ENCODE results near the gene BMP6.

BMP6 gene

GRCh38 chr6:7828124-7828523 lies 102.2 kb downstream of the BMP6 start:
- DNase-seq (ENCODE audit: low read depth) = no peak

DNA sequence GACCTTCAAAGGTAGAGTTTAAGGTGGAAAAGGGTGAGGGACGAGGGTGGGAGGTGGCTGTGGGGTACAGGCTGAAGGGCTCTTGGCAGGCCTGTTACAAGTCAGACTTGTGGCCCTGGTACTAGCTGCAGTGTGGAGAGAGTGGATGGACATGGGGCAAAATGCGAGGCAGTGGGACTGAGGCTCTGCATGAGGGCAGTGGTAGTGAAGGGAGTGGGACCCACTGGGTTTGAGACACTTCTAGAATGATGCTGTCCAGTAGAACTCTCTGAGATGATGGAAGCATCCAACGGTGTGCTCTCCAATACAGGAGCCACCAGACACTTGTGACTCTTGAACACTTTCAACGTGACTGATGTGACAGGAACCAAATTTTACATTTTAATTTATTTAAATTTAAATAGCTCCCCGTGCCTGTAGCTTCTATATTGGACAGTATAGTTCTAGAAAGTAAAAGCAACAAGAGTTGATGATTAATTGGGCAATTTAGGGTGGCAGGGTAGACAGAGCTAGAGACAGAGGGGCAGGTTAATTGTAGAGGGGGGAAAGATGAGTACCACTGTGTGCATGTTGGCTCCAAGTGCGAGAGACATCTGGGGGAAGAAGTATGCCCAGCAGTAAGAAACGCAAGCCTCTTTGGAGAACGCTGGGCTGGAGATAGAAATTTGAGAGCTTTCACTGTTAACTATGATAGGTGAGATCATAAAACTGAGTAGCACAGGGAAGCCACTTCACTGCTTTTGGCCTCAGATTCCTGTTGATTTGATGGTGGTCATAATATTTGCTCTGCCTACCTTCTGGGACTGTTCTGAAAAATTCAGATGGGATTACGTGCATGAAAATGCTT lies 107.2 kb downstream of the BMP6 start:
- no peak for DNase-seq (ENCODE audit: low read depth)

- DNase-seq (ENCODE audit: low read depth) = no peak
These were observed 107.8 kb downstream of the BMP6 start for GRCh38 chr6:7833751-7834070.

DNA sequence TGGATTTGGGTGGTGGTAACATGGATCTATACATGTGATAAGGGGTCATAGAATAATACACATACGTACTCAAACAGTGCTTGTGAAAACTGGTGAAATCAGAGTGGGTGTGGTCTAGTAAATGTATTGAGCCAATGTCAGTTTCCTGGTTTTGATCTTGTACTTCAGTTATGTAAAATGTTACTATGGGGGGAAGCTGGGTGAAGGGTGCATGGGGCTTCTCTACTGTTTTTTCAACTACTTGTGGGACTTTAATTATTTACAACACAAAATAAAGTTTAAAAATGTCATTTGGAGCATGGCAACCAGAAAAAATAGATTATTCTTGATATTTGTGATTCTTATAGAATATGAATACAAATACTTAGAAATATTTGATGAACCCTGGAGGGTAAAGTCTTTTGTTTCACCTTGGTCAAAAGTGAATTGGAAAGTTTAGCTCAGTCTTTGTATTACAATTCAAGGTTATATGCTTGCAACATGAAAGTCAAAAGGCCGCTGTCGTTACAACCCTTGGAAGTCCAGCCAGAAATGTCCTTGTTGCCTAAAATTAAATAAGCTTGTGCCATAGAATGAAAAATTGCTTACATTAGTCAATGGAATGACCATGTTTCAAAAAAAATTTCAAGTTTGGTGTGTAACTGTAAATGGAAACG lies 110.6 kb downstream of the BMP6 start:
- DNase-seq (ENCODE audit: low read depth) = no peak

DNA sequence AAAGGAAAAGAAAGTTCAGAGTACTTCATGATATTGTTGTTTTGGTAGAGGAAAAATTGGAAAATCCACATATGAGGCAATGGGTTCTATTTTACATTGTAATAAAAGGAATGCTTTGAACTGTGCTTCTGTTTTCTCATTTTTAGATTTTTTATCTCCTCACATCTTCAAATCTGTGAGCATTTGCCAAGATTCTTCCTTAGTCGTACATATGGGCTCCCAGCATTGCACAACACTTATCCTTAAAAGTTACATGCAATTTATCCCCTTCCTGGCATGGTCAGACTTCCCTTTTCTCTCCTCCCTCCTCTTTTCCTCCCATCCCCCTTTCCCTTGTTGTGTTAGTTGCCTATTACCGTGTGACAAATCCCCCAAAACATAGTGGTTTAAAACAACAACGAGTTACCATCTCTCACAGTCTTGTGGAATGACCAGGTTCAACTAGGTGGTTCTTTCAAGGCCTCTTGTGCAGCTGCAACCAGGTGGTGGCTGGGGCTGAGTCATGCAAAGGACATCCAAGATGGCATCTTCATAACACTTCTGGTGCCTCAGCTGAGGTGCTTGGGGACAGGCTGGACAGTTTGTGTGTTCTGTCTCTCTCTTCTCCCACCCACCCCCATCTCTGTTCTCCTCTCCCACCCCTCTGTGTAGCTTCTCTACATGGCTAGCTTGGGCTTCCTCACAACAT lies 116.0 kb downstream of the BMP6 start:
- DNase-seq (ENCODE audit: low read depth) = no peak

DNA sequence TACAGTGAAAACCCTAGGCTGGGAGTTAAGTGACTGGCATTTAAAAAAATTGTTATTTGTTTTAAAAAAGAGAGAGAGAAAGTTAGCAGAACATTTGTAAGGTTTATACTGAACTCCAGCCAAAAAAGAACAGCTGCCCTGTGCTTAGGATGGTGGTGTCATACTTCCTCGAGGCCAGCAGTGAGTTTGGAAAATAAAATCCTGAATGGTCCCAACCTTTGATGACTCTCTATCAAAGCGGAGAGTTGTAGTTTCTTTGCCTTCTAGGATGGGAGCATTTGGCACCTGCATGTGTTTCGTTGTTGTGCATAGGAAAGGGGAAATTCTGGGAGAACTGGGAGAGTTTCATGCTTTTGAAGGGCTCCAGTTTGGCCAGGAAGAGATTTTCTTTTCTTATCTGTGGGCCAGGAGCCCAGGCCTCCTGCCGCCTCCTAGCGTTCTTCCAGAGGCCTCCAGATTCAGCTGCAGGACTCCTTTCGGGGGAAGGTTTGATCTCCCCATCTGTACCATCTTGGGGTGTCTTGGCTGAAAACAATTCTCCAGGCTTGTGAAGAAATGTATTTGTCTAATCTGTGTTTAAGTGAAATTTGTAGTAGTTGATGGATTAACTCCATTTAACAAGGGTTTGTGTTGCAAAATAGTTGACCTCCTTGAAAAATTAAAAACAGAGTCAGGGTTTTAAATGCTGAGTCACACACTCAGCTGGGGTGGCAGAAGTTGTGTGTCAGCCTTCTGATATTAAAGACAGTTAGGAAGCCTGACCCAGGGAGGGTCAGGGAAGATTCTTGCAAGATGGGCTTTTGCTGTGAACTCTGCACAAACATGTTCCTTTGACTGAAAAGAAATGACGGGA lies 121.3 kb downstream of the BMP6 start:
- no peak for DNase-seq (ENCODE audit: low read depth)

- DNase-seq (ENCODE audit: low read depth) = no peak
These were observed 122.3 kb downstream of the BMP6 start for GRCh38 chr6:7848229-7848628.

DNA sequence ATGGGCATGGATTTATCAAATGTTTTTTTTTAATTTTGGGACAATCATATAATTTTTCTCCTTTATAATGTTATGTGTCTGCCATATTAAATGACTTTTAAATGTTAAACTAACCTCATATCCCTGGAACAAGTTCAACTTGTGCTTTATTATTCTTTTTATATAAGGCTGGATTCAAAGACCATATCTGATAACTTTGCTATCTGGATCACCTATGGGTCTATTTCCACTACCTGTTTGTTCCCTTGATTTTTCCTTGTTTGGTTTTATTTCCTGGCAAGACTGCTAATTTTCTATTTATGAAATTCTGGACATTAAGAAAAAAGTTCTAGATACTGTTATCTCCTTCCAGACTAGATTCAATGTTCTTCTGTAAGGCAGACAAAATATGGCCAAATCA lies 125.9 kb downstream of the BMP6 start:
- DNase-seq (ENCODE audit: low read depth) = no peak

GRCh38 chr6:7859591-7859990 lies 133.7 kb downstream of the BMP6 start:
- DNase-seq (ENCODE audit: low read depth) = no peak

GRCh38 chr6:7865781-7866180 lies 139.9 kb downstream of the BMP6 start:
- no peak for DNase-seq (ENCODE audit: low read depth)

- DNase-seq (ENCODE audit: low read depth) = no peak
These were observed 140.6 kb downstream of the BMP6 start for GRCh38 chr6:7866526-7866925.

- DNase-seq (ENCODE audit: low read depth) = no peak
These were observed 143.0 kb downstream of the BMP6 start for GRCh38 chr6:7868926-7869325.

DNA sequence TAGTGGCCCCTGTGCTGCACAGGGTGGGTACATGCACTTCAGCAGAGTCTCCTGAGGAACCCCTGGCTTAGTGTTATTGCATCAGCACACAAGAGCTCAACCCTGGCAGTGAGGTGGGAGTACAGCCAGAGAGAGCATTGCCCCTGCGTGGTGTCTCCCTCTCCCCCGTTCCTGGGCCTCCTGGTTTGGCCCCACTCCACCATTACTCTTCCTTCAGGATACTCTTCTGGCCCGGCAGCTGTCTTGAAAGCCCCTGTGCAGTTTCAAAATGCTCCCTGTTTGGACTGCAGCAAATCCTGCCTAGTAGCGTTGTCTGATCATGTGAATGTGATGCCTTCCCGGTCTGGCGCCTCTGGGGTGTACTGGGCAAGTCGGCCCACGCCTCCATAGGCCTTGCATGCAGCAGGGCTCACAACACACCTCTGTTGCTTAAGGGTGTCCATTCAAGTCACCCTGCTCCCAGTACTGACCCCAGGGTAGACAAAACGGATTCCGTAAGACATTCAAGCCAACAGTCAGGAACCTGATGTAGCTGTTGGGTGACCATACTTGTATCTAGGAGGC lies 152.6 kb downstream of the BMP6 start:
- DNase-seq (ENCODE audit: low read depth) = no peak

DNA sequence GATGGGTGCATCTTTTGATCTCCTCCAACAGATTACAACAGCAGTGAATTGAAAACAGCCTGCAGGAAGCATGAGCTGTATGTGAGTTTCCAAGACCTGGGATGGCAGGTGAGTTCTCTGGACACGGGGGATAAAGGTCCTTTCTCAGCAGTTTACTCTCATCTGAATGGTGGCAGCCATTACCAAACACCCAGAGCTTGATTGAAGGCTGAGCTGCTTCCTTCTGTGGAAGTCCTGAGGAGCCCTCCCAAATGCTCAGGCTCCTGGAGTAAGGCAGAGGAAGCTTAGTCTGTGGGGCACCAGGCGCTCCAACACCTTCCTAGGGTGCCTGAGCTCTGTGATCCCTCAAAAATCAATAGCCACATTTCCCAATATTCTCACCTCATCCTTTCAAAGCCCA lies 153.1 kb downstream of the BMP6 start:
- no peak for DNase-seq (ENCODE audit: low read depth)

DNA sequence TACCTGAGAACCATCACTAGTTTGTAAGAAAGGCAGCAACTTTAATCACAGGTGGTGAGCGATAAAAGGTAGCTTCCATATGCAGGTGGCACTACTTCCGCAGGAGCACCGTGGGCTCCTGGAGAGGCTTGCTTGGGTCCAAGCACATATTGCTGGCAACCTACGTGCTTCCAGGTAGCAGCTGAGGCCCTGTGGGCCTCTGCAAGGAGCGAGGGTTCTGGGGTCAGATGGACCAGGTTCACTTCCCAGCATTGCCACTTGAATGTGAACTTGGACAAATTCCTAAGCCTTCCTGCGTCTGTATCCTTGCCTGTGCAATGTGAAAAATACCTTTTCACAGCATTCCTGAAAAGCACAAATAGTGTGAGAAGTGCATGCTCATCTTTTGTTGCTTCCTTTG lies 153.7 kb downstream of the BMP6 start:
- DNase-seq (ENCODE audit: low read depth) = no peak

DNA sequence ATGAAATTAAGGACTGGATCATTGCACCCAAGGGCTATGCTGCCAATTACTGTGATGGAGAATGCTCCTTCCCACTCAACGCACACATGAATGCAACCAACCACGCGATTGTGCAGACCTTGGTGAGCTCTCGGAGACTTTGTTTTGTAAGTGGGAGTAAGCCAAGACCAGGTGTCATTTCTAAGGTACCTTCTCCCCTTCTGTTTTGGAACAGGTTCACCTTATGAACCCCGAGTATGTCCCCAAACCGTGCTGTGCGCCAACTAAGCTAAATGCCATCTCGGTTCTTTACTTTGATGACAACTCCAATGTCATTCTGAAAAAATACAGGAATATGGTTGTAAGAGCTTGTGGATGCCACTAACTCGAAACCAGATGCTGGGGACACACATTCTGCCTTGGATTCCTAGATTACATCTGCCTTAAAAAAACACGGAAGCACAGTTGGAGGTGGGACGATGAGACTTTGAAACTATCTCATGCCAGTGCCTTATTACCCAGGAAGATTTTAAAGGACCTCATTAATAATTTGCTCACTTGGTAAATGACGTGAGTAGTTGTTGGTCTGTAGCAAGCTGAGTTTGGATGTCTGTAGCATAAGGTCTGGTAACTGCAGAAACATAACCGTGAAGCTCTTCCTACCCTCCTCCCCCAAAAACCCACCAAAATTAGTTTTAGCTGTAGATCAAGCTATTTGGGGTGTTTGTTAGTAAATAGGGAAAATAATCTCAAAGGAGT lies 154.2 kb downstream of the BMP6 start:
- DNase-seq (ENCODE audit: low read depth) = no peak

DNA sequence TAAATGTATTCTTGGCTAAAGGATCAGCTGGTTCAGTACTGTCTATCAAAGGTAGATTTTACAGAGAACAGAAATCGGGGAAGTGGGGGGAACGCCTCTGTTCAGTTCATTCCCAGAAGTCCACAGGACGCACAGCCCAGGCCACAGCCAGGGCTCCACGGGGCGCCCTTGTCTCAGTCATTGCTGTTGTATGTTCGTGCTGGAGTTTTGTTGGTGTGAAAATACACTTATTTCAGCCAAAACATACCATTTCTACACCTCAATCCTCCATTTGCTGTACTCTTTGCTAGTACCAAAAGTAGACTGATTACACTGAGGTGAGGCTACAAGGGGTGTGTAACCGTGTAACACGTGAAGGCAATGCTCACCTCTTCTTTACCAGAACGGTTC lies 154.8 kb downstream of the BMP6 start:
- no peak for DNase-seq (ENCODE audit: low read depth)

DNA sequence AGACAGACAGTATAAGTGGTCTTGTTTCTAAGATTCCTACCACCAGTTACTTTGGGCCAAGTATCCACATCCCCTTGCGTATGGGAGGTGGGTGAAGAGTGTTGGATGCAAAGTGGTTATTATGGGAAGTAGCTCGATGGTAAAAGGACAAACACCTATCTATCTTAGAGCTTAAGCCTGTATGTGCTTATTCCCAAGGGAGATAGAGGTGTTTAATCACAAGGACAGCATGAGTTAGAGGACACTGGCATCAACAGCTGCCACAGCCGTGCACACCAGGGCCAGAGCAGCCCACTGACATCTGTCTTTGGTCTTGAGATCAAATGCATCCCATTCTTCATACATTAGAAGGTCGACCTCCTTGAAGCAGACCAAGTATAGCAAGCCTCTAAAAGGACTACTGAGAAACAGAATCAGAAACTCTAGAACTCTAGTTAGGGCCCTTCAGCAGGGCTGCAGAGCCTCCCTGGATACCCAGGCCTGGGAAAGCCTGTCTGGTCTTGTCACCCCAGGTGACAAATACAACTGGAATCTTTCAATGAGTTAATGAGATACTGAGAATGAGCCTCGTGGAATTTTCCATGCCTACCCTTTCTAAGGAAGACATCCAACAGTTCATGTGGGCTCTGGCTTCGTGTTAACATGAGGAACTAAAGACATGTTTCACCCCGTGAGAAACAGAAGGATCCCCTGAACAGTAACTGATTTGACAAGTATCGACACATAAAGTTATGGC lies 156.0 kb downstream of the BMP6 start:
- no peak for DNase-seq (ENCODE audit: low read depth)

DNA sequence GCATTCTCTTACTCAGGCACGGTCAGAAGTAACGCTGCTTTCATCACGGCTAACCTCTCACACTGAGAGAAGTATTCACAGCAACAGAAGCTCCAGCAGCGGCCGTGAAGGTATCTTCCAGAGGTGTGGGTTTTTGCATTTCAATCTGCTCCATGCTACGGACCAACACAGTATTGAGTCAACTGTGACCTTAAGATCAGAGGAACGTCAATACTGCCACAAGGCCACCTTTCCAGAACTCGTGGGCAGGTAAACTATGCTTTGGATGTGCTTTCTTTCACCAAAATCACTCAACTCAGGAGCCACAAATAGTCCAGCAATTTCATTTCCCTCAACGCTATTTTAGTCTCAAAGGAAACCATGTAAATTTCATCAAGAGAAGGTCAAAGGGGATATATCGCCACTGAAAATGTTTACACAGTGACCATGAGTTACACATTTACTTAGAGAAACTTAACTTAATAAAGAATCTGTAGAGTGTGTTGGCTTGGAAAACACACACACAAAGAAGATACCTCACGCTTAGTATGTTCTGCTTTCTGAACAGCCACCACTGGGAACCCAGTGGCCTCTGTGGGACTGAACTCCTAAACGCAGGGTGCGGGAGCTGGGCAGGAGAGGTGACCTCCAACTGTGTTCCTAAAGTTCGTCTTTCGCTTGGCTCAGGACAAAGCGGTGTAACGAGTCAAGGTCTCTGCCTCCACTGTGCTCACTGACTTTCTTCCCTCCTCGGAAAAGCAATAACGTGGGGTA lies 156.8 kb downstream of the BMP6 start:
- no peak for DNase-seq (ENCODE audit: low read depth)

DNA sequence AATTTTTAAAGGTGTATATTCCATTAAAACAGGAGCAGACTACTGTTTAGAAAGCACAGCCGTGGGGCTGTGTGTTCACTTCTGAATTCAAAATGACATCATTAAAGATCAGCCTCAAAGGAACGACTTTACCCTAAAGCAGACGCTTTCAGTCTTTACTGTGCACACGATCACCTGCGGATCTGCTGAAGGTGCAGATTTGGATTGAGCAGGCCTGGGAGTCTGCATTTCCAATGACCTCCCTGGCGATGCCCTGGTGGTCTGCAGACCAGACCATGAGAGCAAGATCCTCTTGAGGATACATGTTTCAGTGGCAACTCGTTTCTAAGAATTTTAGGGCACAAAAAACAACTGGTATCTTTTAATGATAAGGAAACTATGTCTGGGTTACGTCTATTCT lies 157.5 kb downstream of the BMP6 start:
- no peak for DNase-seq (ENCODE audit: low read depth)
